Measurements from ENCODE around the gene DCP2.

The DCP2 gene

DNA sequence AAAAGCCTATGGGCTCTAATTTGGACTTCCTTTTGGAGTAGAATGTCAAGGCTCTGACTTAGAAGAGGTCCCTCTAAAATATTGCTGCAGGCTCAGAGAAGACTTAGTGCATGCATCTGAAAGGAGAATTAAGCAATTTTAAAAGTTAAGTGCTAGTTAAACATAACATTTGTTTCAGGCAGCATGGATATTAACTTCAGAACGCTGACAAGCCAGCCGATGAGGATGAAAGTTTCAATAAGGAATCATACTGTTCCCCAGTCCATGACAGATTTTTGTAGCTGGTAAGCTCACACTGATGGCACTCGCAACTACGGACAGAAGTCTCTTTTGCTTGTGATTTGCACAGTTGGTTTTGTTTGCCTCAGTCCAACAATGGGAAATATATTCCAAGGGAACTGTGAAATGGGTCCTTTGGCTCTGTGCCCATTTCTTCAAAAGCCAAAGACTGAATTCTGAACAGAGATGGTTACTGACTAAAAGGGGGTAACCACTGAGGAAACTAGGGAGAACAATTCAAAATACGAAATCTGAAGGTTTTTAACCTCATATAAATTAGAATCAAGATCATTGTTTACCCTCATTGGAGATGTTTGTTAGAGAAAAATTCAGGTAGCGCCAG is 47.6 kb downstream of the DCP2 start:
- no peak for DNase-seq

DNA sequence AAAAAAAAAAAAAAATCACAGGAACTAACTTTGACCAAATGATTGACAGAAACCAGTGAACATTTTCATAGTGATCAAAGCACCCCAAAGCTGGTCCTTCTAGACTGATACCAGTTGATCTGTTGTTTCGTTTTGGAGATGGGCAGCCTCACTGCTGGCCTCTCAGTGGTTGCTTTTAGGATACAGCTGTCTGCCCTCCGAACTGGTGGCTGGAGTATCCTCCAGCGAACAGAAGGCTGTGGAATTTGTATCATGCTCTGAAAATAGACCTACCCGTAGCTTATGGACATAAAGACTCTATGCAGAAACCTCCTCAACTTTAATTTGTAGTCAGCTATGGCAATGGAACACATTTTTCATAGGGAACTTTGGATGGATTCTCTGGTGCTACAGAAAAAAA is 49.0 kb downstream of the DCP2 start:
- DNase-seq: no peak

GRCh38 chr5:113026211-113026610 is 49.6 kb downstream of the DCP2 start:
- DNase-seq: no peak

DNA sequence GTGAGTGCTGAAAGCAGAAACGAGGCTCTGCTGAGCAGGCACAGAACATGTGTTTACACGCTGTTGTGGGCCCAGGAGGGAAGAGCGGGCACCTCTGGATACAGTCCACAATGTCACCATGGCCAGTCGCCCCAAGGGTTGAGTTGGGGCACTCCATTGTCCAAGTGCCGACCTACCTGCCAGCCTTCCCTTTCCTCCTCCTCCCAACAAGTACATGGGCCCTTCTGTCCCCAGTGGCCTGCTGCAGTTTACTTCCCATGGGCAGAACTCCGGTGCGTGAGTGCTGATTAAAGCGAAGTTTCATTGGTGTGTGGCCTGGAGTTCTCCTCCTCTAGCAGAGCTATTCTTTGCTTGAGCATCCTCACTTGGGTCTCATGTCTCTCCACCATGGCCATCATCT is 50.4 kb downstream of the DCP2 start:
- no peak for DNase-seq

DNA sequence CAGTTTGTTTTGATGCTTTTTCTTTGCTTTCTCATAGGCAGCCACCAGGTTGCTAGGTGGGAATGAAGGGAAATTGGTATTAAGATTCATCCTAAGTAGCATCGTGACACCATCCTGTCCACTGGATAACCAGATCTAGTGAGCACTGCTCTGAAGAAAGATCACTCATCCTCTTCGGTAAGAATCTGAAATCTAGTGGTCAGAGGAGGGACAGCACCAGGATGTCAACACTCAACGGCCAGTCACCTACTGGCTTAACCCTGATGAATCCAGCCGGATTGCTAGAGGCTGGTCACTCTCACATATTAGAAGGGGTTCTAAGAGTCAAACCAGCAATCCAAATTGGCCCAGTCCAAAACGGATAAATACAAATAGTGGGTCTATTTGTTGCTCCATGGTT is 50.8 kb downstream of the DCP2 start:
- DNase-seq: no peak

DNA sequence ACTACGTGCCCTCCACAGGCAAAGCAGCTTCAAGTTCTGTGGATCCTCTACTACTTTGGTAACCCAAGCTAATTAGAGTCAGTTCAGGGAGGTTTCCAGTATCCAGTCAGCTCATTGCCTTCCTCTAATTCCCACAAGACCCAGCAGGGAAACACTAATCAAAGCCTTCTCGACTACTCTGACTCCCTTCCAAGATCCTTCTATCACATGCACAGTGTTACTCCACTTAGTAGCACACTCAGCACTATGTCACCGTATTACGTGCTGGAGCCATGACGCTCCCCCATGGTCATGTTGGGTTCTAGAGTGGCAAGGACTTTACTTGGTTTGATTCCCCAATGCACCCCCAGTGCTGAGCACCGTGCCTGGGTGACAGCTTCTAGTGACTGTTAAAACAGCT is 53.0 kb downstream of the DCP2 start:
- DNase-seq: no peak

DNA sequence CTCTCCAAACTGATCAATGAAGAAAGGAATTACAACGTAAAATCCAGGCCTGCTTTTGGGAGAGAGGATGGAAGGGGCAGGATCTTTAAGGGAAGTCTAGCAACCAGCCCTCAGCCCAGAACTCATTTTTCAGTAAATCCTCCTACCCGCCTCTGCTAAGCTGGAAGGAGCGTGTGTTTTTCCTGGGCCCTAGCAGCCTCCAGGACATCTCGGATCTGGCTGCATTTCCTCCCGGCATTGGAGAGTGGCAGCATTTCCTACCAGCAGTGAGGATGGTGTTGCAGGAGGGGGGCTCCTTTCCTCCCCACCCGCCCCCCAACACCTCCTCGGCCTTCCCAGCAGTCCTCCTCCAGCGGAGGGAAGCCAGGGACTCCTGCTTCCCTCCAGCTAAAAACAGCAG is 54.5 kb downstream of the DCP2 start:
- DNase-seq: no peak

- DNase-seq: no peak
These were observed 55.0 kb downstream of the DCP2 start for GRCh38 chr5:113031557-113031956.

DNA sequence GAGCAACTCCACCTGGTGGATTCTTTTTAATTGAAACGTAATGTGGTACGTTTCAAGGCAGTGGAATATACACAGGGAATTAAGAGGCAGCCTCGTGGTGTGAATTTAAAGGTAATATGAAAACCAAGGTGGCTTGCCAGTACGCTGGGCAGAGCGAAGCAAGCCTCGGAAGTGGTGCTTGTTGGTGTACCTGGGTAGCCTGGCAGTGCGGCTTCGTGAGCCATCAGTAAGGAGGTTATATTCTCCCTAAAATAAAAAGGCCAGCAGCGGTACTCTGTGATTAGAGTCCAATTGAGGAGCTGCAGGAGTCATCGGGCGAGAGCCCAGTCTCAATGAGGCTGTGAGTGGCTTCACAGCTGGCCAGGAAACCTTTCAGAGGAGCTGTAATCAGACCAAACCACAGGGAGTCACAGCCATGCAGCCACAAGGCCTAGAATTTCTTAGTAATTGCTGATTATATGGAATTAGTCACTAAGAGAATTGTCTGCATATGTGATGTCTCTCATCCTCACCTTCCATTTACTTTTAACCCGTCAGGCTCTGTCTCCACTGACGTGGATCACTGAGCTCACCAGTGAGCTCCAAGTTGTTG is 57.7 kb downstream of the DCP2 start:
- no peak for DNase-seq

DNA sequence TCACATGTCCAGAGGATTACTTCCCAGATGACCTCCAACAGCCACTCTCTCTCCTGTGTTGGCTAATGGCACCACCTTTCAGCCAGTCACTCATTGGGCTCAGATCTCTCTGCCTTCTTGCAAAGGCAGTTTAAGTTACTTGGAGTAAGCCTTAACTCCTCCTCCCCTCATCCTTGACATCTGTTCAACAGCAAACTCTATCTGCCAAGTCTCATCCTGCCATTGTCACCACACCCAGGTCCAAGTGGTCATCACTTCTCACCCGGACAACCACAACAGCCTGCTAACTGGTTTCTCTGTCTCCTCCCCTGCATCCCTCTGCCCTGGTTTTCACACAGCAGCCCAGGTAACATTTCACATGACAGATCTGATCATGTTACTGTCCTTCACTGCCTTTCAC is 58.5 kb downstream of the DCP2 start:
- no peak for DNase-seq

DNA sequence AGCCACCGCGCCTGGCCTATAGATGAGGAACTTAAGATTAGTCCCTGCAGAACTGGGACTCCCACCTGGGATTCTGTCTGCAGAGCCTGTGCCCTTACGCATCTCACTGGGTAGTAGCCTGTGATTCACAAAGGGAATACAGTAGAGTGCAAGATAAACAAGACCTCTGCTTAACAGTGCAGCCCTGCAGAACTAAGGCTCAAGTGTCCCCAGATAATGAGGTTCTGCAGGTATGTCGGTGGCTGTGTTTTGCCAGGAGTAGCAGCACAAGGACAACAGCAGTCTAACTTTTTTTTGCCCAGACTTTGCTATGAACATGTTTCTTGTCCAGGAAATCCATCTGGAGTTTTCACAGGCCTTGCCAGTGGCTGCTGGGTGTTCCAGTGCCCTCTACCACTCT is 59.7 kb downstream of the DCP2 start:
- DNase-seq: no peak

- no peak for DNase-seq
These were observed 60.2 kb downstream of the DCP2 start for GRCh38 chr5:113036826-113037225.

- no peak for DNase-seq
These were observed 61.5 kb downstream of the DCP2 start for GRCh38 chr5:113038136-113038535.

DNA sequence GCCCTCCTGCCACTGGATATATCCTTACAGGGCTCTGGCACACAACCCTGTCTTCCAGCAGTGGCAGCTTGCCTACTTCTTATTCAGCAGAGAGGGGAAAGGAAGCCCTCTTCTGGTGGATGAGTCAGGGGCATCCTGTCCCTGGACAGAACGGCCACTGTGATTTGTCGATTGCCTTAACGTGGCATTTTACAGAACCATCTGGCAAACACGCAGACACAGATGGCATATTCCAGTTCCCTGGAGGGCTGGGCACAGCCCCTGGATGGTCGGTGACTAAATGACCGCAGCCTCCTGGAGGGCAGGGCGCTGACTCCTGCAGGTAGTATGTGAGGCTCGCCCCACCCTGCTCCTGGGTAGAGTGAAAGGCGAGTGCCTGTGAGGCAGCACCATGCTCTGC is 62.1 kb downstream of the DCP2 start:
- no peak for DNase-seq

GRCh38 chr5:113039229-113039933 is 62.8 kb downstream of the DCP2 start:
- no peak for DNase-seq

DNA sequence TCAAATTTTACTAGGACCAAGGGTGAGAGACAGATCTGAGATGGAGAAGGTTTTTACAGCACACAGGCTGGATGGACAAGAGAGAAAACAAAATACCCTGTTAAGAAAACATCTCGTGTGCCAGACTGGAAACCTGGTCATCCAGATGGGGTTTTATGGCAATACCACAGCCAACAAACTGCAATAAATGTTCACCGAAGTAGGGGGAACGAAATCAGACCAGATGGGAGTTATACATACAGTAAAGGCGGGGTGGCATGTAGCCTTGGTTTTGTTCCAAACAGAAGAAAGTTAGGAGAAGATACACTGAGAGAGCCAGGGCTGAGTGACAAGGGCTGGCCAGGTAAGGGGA is 63.3 kb downstream of the DCP2 start:
- no peak for DNase-seq

GRCh38 chr5:113040672-113041260 is 64.2 kb downstream of the DCP2 start:
- no peak for DNase-seq

GRCh38 chr5:113042491-113043243 is 66.1 kb downstream of the DCP2 start:
- no peak for DNase-seq

DNA sequence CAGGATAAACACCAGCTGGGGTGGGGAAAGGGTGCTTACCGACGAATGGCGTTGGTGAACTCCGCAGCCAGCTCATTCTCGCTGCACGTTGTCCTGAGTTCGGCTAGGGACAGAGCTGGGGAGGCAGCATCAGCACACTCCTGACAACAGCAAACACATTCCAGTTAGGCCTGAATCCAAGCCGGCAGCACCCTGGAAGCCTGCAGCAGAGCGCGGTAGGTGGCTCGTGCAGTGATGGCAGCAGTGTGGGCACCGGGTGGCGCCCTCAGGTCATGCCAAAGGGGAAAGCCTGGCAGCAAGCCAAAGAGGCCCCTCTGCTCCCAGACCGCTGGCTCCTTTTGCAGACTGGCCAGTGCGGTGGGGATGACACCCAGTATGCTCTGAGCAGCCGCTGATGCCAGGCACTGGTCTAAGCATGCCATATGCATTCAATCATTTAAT is 66.9 kb downstream of the DCP2 start:
- DNase-seq: no peak

DNA sequence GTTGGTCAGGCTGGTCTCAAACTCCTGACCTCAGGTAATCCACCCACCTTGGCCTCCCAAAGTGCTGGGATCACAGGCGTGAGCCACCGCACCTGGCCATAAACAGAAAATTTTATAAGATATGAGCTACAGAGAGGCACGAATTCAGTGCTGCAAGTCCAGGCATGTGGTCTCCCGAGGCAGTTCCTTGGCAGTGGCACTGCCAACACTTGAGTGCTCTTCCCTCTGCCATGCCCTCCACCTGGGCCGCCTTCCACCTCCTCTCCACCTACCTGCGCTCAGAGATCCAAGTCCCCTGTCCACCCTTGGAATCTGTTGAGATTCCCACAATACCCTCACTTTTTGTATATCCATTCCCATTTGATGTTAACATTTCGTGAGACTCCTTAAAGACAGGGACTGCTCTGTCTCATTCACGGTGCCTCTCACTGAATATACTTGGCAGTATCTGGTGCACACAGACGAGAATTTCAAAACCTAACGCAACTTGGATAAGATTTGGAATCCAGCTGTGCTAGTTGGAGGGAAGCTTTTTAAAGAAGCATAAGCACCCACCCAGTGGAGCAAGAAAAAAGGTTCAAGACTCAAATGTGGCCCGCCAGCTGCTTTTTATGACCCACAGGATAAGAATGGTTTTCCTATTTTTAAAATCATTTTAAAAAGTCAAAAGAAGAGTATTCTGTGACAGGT is 68.3 kb downstream of the DCP2 start:
- no peak for DNase-seq

DNA sequence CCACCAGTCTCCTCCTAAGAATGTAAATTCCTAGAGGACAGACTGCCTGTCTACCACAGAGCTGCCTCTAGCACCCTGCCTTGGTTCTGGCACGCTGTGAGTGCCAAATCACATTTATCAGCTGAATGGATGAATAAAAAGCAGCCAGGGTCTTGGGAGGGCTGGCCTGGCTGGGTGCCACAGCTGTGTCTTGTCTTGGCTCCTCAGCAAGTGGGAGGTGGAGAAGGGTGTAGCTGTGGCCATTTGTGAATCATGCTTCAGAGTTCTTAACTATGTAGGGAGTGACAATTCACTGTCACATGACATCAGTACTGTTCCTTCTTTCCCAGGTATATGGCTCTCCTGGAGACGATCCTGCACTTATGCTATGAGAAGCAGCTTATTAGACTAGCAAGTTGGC is 70.6 kb downstream of the DCP2 start:
- no peak for DNase-seq

- DNase-seq: no peak
These were observed 71.4 kb downstream of the DCP2 start for GRCh38 chr5:113047733-113048652.

Measured in NCI-H2081 treated with DMSO at 0.1 percent for 48 hours (cell line).